Panc1 (cell line): ENCODE results near the gene ASB4.
A peak's percentile ranks its signal among the peaks of the same experiment; 100 is the strongest.

ENCODE experiments used
- POLR2AphosphoS5 ChIP-seq: IDR thresholded peaks from 2 replicates; pipeline ENCODE4 v1.6.1; 2012; ENCODE audit warnings: mild to moderate bottlenecking, low read depth, low read length, moderate library complexity
- SIN3A ChIP-seq: IDR thresholded peaks from 2 replicates; pipeline ENCODE4 v1.6.1; 2012; ENCODE audit warnings: low read depth, mild to moderate bottlenecking, low read length, moderate library complexity, borderline replicate concordance; ENCODE audit not compliant: insufficient read depth
- TCF7L2 ChIP-seq: IDR thresholded peaks from 2 replicates; pipeline ENCODE4 v1.6.1; 2011; ENCODE audit warnings: mild to moderate bottlenecking, low read depth, low read length, inconsistent platforms
- TF ChIP-seq, protein P1 (sequence below): fragments of 450-650 bp; IDR thresholded peaks from 2 replicates; pipeline ENCODE4 v1.5.1; 2017; ENCODE audit warnings: mild to moderate bottlenecking

DNA sequence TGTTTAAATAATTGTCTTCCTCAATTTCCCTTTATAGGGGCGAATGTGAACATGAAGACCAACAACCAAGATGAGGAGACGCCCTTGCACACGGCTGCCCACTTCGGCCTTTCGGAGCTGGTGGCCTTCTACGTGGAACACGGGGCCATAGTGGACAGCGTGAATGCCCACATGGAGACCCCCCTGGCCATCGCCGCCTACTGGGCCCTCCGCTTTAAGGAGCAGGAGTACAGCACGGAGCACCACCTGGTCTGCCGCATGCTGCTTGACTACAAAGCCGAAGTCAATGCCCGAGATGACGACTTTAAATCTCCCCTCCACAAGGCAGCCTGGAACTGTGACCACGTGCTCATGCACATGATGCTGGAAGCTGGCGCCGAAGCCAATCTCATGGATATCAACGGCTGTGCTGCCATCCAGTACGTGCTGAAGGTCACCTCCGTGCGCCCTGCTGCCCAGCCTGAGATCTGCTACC lies 42.1 kb downstream of the ASB4 start:
- TF ChIP-seq POLR2AphosphoS5: no peak
- TF ChIP-seq, protein P1, sequence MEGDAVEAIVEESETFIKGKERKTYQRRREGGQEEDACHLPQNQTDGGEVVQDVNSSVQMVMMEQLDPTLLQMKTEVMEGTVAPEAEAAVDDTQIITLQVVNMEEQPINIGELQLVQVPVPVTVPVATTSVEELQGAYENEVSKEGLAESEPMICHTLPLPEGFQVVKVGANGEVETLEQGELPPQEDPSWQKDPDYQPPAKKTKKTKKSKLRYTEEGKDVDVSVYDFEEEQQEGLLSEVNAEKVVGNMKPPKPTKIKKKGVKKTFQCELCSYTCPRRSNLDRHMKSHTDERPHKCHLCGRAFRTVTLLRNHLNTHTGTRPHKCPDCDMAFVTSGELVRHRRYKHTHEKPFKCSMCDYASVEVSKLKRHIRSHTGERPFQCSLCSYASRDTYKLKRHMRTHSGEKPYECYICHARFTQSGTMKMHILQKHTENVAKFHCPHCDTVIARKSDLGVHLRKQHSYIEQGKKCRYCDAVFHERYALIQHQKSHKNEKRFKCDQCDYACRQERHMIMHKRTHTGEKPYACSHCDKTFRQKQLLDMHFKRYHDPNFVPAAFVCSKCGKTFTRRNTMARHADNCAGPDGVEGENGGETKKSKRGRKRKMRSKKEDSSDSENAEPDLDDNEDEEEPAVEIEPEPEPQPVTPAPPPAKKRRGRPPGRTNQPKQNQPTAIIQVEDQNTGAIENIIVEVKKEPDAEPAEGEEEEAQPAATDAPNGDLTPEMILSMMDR: peak; percentile 54
- TF ChIP-seq TCF7L2: no peak
- TF ChIP-seq SIN3A: no peak
